HG02938 (cell line): Measurements from ENCODE around the gene MEF2C.
"Not testable (repeated sequence)": the region's sequence is repeated elsewhere in the genome, so short reads cannot be mapped to it uniquely, and the experiment has no call there.

Experiments
- ATAC-seq: cut with Tn5 transposase; IDR thresholded peaks from one replicate; pipeline ENCODE4 v1.9.1; 2021; ENCODE audit warnings: mild to moderate bottlenecking, moderate library complexity; ENCODE audit not compliant: unreplicated experiment

Gene MEF2C

DNA sequence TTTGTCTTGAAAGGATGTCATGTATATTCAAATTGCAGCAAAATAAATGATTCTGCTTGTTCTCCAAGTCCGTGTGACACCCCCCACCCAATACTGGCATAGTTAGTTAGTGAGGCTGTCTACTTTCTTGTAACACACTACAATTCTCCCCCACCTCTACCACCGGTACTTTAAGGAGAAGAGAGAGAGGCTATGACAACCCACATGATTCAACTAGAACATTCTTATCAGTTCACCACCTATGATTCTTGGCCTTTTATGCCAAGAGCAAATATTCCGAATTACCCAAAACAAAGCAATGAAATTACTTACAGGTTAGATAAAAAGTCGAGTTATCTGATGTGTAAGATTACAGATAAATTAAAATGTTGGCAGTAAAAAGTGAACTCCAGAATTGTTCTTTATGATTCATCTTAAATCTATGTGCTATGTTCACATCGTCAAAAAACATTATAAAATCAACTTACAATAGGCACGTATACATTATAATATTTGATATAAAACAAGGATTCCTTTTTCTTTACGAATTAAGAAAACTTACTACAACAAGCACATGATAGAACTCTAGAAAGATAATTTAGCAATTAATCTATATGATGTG is 14.4 kb downstream of the MEF2C start:
- ATAC-seq, result no peak

DNA sequence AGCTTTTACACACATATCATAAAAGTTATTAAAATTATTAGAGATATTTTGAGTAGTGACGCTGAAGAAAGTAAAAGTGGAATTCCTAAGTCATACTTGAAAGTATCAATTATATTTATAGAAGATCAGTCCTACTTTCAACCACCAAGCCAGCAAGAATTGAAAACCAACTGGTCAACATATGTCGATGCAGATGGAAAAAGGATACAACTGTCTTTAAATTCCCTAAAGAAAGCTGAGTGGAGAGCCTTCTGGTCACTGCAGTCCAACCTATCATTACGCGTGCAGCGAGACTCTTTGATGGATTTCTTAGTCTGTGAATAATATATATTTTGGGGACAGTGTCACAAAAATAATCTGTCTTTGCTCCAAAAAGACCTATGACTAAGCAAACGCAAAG is 15.3 kb downstream of the MEF2C start:
- no peak for ATAC-seq

DNA sequence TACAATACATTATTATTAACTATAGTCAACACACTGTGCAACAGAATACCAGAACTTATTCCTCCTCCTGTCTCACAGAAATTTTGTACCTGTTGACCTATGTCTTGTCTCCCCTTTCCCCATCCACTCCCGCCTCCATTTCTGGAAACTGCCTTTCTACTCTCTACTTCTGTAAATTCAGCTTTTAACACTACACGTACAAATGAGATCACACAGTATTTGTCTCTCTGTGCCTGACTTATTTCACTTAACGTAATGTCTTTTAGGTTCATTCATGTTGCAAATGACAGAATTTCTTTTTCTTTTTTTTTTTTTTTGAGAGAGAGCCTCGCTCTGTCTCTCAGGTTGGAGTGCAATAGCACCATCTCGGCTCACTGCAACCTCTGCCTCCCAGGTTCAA is 19.5 kb downstream of the MEF2C start:
- ATAC-seq, result no peak

DNA sequence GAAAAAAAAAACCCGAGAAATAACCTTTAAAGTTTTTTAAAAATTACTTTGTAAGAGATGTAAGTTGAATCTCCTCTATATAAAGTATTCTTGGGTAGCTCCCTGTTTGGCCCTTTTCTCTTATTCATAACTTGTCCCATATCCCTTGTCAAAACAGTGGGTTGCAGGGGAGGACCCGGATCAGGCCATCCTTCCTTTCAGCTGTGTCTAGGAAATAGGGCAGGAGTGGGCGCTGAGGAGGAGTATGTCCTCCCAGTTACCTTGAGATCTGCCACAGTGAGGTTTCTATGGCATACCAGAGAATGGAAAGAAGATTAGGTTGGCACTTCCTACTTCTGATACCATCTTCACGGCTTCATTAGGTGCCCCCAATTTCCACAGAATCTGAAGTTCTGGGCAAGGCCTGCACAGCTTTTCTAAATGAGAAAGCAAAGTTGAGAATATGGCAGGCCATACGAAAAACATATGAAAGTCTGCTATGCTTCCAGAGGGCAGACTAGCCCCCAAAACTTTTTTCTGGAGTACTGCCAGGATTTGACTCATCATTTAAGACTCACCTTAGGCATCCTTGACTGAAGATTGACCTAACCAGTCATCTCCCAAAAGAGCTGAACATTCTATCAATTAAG is 20.3 kb downstream of the MEF2C start:
- no peak for ATAC-seq

DNA sequence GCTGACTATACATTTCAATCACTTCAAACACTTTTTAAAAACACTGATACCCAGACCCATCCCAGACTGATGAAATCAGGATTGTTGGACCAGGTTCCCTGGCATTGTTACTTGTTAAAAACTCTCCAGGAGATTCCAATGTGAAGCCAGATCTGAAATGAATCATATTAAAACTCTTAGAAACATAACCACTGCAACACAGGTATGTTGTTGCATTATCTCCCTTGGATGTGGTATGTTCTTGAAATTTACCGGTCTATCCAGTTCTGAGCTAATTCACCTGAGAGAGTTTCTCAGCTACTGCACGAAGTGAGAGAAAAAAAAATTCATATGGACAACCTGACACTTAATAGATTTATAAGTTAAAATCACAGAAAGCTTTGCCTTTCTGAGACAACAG is 21.8 kb downstream of the MEF2C start:
- ATAC-seq, result no peak

DNA sequence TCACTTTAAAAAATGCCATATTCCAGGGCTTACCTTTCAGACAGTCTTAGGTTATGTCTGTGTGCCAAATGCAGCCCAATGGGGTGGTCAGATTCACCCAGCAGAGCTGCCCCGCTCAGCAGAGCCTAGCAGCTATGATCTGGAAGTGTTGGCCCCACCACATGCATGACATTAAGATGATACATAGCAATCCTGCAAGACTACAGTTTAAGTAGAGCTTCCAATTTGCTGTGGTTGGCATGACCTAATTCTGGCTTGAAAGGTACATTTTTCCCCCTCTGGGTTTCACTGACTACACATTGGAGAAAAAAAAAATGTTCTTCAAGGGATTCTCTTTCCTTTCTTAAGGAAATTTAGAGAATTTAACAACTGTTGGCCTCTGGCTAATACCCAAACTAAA is 22.5 kb downstream of the MEF2C start:
- ATAC-seq, result no peak

DNA sequence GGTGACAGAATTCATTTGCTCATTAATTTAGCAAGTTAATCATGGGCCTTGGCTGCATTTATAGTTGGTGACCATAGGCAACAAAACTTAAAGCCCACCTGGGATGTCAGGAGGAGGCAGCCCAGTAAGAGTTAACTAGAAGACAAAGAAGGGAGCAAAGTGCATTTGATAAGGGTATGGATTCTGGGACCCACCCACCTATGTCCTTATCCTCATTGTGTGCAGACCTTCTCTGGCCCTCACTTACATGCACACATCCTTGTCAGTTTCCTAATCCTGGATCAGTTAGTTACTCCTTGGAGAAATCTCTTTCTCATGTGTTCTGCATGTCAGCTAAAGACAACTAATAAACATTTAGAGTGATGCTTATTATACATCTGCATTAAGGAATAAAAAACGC is 24.6 kb downstream of the MEF2C start:
- no peak for ATAC-seq

DNA sequence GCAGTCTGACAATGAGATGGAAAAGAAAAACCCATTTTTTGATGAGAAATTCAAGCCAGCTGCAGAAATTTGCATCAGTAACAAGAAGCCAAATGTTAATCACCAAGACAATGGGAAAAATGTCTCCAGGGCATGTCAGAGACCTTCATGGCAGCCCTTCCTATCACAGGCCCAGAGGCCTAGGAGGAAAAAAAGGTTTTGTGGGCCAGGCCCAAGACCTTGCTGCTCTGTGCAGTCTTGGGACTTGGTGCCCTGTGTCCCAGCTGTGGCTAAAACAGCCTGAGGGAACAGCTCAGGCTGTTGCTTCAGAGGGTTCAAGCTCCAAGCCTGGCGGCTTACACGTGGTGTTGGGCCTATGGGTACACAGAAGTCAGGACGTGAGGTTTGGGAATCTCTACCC is 26.6 kb downstream of the MEF2C start:
- ATAC-seq, result not testable (repeated sequence)

DNA sequence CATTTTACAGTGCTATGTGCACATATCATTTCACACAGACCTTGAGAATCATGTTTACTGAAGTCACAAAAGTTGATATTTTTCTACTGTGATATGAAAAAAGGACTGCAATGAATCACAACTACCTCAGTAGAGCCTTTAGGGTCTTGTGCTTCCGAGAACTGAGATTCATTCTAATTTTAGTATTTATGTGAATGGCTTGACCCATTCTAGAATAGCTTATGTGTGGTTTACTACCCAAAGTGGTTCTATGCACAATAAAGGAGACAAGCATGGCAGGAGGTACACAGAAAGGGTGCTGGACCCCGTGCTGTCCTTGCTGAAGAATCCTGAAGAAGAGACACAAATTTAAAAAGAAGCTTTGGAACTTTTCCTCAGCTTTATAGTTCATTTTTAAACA is 28.2 kb downstream of the MEF2C start:
- ATAC-seq, result peak; percentile 54

DNA sequence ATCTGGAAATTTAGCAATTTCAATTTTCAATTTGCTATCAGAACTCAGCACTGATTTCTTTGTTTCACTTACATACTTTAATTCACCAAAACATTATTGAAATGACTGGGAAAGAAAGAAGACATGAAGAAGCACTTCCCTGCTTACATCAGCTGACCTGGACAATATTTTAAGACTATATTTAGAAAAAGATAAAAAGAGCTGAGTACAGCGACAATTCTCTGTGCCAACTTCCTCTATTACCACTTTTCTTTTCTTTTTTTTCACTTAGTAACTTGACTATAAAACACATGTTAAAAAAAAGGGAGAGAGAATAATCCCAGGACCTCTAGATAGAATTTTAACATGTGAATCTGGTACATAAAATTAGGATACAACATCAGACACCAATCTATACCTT is 35.6 kb downstream of the MEF2C start:
- ATAC-seq, result no peak

DNA sequence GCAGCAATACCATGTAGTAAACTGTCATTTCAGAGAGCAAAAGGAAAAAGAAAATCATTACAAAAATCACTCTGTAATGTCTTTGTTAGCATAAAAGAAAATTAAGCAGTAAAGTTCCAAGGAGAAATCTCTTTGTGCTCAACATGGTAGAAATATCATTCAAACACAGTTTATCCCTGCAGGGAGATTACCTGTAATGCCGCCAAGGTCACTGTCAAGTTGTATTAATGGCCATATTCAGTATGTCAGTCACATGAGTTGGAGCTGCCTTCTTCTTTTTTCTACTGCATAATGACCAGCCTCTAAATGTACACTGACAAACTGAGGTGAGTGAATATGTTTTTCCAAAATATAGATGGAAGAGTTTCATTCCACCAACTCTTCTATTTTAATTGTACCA is 36.5 kb downstream of the MEF2C start:
- ATAC-seq, result no peak

DNA sequence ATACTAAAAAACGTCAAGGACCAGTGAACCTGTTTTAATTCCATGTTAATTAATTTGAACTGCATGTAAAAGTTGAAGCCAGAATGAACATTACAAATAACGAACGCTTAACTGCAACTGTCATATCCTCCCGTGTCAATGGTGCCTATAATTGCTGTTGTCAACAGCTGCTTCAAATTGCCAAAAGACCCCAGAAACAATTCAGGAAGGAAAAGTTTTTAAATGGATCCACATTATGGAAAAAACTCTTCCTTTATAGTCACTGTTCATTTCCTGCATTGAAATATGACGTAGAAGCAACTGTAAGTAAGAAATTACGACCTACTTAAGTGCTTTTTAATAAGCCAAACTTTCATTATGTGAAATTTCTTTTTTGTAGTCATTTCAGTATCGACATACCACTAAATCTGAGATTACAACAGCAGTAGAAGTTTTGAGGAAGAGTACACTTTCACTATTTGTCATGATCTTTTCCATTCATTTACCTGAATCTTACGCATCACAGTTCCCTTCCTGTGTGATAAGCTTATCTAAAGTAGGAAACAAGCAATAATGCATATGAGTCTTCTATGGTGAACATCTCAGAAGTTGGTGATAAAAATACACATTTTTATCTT is 37.8 kb downstream of the MEF2C start:
- ATAC-seq, result peak; percentile 89

DNA sequence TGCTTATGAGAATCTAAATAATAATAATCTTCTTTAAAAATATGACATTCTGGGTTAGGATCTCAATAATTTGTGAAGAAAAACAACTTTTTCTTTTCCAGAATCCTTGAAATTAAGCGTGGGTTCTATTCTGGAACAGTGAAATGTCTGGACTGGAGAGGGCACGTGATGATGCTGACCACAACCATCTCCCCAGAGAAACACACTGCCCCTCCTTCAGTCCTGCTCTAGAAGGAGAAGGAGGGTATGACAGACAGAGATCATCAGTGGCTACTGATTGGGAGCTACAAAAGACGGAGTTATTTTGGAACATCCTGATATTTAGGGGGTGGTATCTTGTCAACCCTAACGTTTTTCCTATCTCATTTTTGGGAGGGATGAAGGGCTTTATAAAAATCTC is 40.2 kb downstream of the MEF2C start:
- no peak for ATAC-seq

DNA sequence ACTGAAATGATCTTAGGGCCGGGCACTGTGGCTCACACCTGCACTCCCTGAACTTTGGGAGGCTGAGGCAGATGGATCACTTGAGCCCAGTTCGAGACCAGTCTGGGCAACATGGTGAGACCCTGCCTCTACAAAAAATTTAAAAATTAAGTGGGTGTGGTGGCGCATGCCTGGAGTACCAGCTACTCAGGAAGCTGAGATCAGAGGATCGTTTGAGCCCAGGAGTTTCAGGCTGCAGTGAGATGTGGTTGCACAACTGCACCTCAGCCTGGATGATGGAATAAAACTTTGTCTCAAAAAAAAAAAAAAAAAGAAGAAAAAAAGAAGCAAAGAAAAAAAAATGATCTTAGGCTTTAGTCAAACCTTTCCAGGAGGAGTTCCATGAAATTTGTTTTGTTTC is 41.8 kb downstream of the MEF2C start:
- ATAC-seq, result no peak

DNA sequence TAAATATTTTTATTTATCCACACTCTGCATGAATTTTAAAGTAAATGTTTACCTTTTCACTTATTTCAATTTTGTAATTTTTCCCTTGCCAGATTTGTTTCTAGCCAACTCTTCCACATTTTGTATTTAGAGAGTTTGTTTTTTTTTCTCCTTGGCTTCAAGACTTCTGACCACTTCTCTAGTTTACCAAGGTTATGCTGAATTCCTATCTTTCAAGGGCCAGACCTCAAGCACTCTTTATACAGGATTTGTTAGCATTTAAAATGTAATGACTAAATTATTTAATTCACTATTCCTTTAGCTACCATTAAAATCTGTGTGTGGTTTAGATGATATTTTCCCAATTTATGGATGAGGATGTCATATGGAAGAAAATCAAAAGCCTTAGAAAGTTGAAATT is 42.5 kb downstream of the MEF2C start:
- no peak for ATAC-seq

DNA sequence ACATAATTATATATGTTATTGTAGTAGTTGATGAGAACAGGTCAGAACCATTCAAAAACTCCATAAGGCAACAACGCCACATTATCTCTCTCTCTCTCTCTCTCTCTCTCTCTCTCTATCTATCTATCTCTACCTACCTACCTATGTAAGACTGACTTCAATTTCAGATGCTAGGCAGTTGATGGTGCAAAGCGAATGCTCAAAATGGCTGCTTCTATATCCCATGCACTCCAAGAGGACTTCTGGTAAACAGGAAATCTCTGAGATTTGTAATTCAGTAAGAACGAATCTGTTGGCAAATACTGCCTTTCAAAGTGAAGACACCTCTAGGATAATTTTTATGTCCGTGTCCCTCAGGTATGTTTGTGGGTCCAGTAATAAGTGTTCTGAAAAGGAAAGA is 43.7 kb downstream of the MEF2C start:
- no peak for ATAC-seq

DNA sequence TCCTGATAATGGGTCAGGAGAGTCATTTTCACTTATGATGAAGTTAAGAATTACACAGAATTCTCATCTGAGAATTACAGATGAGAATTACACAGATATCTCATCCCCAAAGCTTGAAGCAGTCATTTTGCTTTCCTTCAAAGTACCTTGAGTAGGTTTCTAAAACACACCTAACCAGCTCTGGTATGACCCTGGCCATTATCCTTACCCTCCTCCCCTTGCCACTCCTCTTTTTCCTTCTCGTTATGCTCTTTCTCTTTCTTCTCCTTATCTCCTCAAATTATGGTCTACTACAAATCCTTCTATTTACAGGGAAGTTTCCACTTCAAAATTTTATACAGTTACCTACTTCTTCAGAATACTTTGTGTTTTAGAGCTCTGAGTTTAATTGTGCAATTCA is 44.5 kb downstream of the MEF2C start:
- ATAC-seq, result no peak

DNA sequence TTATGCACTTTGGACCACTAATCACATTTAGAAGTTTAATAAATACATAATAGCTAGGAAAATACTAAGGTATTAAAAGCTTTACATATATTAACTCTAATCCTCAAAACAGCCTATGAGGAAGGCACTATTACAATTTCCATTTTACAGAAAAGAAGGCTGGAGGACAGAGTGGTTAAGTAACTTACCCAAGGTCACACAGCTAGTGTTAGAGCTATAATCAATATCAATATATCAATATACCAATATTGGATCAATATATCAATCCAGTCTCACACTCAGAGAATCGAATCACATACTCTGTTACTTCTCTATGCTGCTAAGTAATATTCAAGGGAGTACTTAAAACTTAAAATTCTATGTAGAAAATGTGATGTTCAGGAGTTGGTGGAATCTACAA is 45.2 kb downstream of the MEF2C start:
- no peak for ATAC-seq

DNA sequence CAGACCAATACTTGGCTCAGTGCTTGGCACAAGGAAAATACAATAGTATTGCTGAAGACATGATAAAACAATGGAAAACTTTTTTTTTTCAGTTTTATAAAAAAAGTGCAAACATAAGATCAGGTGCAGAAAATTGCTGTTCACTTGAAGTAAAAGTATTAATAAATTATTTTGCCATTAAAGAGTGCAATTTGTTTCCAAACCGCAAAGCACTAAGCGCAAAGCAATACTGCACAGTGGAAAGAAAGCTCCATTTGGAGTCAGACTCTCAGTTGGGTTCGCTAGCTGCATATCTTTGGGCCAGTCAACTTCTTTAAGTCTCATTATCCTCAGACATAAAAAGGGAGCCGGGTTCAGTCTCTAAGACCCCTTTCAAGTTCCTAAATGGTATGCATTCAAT is 45.8 kb downstream of the MEF2C start:
- ATAC-seq, result no peak

DNA sequence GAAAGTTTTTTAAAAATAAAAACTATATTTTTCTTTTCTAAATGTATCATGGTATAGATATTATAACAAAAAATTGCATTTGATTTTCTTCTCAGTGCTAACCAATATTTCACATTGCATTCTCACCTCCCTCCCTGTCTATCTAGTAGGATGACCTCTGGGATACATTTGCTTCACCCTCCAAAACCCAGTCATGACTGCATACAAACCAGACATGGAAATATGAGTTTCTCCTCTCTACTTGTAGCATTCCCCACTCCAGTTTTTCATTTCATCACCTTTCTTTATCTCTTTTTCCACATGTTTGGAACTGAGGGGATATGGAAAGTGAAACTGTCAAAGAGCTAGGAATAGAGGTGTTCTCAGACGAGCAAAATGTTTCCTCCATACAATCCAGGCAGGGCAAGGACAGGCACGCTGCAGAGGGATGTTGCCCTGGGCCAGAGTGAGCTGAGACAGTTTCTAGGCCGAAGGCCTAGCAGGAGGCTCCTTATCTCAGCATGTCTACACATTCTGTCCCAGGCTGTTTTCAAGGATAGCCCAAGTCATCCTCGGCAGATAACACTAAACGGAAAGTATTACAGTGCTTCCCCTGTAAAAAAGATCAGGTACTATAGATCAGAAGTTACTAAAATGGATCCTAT is 46.7 kb downstream of the MEF2C start:
- ATAC-seq, result no peak

DNA sequence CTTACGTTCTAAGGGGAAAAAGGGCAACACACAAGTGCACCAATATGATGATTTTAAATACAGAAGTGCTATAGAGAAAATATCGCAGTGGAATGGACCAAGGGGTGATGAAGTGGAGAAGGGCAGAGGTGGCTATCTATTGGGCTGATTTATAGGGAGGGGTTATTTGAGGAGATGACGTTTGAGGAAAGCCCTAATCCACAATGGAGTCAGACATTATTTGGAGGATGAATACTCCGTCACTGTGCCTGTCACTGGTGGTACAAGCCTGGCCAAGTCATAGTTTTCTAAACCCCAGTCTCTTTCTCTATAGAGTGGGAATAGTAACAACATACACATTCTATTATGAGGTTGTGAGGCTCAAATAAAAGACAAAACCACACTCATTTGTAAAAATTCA is 48.5 kb downstream of the MEF2C start:
- ATAC-seq, result no peak

DNA sequence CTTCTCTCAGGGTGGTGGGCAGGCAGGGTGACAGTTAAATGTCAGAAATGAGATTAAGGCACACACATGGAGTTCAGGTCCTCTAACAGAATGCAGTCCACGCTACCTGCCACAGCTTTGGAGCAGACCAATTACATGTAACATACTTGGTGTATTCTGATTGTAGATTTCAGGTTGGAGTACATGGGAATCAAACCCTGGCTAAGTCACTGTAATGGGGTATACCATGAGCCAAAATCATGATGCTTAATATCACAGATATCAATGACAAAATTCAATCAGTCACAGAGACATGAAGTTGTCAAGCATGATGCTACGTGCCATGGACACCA is 48.9 kb downstream of the MEF2C start:
- no peak for ATAC-seq
